ENCODE data around the gene CYP20A1.

GRCh38 chr2:203326356-203326755, 87.5 kb downstream of the CYP20A1 start:
- TF ChIP-seq FOXK2 (conservative IDR thresholded peaks at IDR 0.05 in 1 of 2, IDR thresholded peaks at IDR 0.05 in 1 of 2; ENCODE audit: low read depth in 2 of 2): no peak
- no peak for TF ChIP-seq CTCF (IDR thresholded peaks at IDR 0.05 in 2 of 3, conservative IDR thresholded peaks at IDR 0.05 in 1 of 3; ENCODE audit: insufficient read depth in 2 of 3, low read depth in 1 of 3, low read length in 3 of 3)
- no peak for TF ChIP-seq EZH2 (IDR thresholded peaks at IDR 0.05; ENCODE audit: borderline replicate concordance, low read depth, low read length)
- no peak for TF ChIP-seq BRF1 (IDR thresholded peaks at IDR 0.05; ENCODE audit: borderline replicate concordance, extremely low read depth, insufficient read length)

Measured in K562 (cell line).